Hypothalamus (tissue), 51 donors: ENCODE results near the gene RNF38.
"Not testable (repeated sequence)": the region's sequence is repeated elsewhere in the genome, so short reads cannot be mapped to it uniquely, and the experiment has no call there.

Experiments used
- DNase-seq, 51 donors: peaks; one replicate each; lab custom pipeline; 2025; lab: John Stamatoyannopoulos, UW

Gene RNF38

GRCh38 chr9:36409076-36409475 is 9.0 kb upstream of the RNF38 start:
- DNase-seq, result not testable (repeated sequence)

DNA sequence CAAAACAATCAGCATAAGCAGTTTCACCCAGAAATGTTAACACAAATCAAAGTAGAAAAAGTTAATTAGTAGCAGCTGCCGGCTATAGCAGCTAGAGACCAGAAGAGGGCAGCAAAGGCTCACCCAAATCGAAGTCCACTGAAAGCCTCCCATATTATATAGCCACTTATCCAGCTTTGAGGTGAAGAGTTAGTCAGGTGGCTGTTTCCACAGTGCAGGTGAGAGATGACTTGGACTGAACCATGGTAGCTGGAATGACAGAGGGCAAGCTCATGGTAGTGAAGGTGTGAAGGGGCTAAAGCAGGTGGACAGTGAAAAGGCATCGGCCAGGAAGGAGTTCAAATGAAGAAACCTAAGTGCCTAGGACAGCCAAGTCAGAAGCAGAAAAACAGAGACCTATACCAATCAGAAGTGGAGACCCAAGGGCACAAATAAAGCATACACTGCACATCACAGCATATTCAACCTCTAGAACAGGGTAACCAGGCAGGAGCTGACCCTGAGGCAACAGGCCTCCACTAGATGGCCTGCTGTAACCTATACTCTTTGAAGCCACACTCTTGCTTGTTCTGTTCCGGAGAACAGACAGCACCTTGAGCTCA is 7.2 kb upstream of the RNF38 start:
- peak in 39 of 51 donors; percentile 4 to 76 (median 38) for DNase-seq

- DNase-seq, result no peak
These were observed 2.5 kb upstream of the RNF38 start for GRCh38 chr9:36402536-36402935.

DNA sequence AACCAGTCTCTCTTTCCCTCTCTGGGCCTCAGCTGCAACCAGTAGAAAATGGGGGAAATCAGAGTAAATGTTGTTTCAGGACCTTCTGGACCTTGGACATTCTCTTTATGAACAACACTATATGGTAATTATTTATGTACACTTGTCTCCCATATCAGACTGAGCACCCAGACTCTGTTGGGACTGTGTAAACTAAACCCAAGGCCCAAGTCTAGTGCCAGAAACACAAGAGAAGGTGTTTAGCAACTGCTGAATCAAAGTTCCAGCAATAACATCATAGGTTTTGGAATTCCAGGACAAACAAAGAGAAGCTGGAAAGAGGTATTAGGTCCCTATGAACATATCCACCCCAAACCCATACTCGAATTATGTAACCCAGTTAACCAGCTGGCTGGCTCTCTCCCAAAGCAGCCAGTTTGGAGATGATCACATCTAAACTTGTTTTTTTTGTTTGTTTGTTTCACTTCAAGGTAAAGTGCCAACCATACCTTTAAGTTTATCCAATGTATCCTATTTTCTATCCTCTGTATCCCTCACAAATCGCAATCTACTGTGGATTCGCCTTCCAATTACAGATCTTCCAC is 1.9 kb upstream of the RNF38 start:
- DNase-seq, result no peak

GRCh38 chr9:36401164-36401740 is 1.2 kb upstream of the RNF38 start:
- DNase-seq, result peak in 42 of 51 donors; percentile 49 to 95 (median 82)

- peak; percentile 48 to 95 (median 84) for DNase-seq
These were observed 479 bp upstream of the RNF38 start for GRCh38 chr9:36400332-36401163.

DNA sequence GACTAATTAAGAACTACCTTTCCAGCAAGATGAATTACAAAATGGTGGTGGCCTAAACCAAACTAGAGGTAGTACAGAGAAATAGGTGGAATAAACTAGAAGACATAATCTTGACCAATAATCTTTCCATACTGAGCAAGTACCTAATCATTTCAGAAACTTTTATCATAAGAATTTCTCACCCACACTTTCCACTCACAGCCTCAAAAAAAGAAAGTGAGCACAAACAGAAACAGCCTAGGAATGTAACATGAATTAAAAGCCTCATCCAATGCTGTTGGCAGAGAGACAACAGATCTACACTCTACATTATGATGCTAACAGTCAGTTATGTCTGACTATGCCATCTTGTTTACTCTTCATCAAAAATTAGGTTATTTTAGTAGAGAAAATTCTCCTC is 1.3 kb downstream of the RNF38 start:
- DNase-seq, result no peak

DNA sequence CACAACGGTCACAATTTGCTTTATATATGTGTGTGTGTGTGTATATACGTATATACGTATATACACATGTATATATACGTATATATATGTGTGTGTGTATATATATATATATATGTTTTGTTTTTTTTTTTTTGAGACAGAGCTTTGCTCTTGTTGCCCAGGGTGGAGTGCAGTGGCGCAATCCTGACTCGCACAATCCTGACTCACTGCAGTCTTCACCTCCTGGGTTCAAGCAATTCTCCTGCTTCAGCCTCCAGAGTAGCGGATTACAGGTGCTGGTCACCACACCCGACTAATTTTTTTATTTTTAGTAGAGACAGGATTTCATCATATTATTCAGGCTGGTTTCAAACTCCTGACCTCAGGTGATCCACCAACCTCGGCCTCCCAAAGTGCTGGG is 3.1 kb downstream of the RNF38 start:
- no peak for DNase-seq

GRCh38 chr9:36392489-36392888 is 7.6 kb downstream of the RNF38 start:
- DNase-seq, result no peak

DNA sequence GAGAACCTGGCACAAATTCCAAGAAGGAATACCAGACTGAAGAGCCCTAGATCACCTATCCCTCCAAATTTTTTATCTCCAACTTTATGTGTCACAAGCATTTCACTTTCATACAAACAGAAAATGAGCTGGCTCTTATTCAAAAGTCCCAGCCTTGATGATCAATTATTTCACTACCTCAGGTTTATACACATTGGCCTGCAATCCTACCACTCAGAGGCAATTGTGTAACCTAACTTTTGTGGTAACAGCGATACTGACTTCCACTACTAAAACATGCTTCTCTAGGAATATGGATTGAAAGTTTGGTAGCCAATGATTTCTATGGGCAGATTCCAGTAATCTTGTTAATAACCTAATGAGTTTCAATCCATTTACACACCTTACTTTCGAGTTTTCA is 10.5 kb downstream of the RNF38 start:
- no peak for DNase-seq

DNA sequence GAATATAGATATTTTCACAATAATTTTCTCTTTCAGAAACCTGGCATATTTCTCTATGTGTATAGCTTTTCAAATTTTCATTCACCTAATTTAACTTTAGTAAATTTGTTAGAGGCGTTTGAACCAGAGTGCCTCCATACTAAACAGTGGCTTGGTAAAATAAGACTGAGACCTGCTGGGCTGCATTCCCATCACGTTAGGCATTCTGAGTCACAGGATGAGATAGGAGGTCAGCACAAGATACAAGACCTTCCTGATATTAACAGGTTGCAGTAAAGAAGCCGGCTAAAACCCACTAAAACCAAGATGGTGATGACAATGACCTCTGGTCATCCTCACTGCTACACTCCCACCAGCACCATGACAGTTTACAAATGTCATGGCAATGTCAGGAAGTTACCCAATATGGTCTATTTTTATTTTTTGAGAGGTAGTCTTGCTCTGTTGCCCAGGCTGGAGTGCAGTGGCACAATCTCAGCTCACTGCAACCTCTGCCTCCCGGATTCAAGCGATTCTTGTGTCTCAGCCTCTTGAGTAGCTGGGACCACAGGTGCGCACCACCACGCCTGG is 13.6 kb downstream of the RNF38 start:
- not testable (repeated sequence) for DNase-seq

GRCh38 chr9:36382484-36382883 is 17.6 kb downstream of the RNF38 start:
- DNase-seq, result no peak

DNA sequence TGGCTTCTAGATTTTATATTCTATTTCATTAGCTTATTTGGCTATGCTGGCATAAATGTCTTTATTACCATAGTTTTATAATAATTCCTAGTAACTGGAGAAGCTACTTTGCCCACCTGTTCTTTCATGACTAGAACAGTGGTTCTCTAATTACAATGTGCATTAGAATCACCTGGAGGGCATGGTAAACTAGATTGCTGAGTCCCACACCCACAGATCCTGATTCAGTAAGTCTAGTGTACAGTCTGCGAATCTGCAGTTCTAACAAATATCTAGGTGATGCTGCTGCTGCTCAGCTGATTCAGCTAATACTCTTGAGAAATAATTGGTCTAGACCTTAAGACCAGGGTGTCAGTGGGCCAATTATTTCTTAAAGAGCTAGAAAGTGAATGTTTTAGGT is 35.5 kb downstream of the RNF38 start:
- DNase-seq, result no peak

GRCh38 chr9:36363448-36363847 is 36.6 kb downstream of the RNF38 start:
- DNase-seq, result no peak

DNA sequence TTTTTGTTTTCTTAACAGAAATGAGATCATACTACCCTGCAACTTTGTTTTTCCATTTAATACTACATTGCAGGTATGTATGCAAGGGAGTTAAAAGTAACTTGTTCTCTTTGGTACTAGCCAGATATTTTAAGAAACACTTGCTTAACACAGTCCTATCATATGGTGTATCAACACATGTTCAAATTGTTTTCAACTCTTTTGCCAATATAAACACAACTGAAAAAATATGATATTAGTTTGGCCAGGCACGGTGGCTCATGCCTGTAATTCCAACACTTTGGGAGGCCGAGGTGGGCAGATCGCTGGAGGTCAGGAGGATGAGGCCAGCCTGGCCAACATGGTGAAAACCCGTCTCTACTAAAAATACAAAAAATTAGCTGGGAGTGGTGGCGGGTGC is 41.6 kb downstream of the RNF38 start:
- DNase-seq, result no peak

GRCh38 chr9:36357639-36358038 is 42.4 kb downstream of the RNF38 start:
- no peak for DNase-seq

- no peak for DNase-seq
These were observed 53.5 kb downstream of the RNF38 start for GRCh38 chr9:36346569-36346968.

DNA sequence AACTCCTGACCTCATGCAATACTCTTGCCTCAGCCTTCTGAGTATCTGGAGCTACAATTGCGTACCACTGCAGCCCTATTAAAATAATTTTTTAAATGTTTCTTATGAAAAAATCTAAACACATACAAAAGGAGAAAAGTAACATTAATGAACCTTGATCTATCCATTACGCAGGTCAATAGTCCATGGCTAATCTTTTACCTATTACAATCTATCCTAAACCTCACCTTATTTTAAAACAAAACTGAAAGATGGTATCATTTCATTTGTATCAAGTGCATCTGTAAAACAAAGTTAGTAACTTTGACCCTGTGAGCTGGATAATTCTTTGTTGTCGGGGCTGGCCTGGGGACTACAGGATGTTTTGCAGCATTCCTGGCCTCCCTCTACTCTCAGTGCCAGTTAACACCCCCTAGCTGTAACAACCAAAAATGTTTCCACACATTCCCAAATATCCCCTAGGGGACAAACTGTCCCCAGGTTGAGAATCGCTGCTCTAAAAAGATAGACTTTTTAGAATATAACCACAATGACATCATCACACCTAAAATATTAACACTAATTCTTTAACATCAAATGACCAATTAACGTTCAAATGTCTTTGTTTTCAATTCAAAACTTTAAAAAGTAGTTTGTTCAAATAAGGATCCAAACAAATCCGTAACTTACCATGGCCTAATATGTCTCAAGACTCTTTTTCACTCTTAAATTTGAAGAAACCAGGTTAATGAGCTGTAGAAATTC is 54.8 kb downstream of the RNF38 start:
- no peak for DNase-seq

DNA sequence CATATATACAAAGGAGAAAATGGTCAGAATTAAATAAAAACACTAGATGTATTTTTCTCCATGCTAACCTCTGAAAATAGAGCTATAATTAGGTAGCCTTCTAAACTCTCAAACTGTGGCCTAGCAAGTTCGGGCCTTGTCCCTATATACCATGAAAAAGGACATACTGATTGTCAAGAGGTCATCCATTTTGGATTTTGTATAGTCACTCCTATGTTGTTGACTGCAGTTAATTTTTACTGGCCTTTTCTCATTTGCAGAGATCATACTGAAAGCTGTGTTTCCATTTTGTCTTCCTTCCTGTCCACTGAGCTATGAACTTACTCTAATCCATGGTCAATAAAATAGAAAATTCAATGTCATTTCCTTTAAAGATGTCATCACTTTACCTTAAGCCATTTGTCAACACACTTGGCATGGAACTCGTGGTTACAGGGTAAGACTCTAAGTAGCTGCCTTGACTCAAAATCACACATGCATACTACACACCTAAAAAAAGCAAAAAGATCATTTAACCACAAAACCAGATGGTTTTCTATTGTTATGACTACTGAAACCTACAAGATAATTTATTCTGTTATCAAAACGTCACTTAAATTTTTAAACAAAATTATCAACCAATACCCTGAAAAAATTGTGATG is 58.0 kb downstream of the RNF38 start:
- DNase-seq, result no peak

- peak in 1 of 51 donors; percentile 23 for DNase-seq
These were observed 62.2 kb downstream of the RNF38 start for GRCh38 chr9:36337865-36338264.
